ENCODE results near the gene ARHGAP10.
"Not testable (repeated sequence)": the region's sequence is repeated elsewhere in the genome, so short reads cannot be mapped to it uniquely, and the experiment has no call there.

Gene ARHGAP10

GRCh38 chr4:147793569-147794313 is 61.9 kb downstream of the ARHGAP10 start:
- no peak for DNase-seq (ENCODE audit: low read depth)

GRCh38 chr4:147794314-147794680 is 62.4 kb downstream of the ARHGAP10 start:
- DNase-seq (ENCODE audit: low read depth): no peak

DNA sequence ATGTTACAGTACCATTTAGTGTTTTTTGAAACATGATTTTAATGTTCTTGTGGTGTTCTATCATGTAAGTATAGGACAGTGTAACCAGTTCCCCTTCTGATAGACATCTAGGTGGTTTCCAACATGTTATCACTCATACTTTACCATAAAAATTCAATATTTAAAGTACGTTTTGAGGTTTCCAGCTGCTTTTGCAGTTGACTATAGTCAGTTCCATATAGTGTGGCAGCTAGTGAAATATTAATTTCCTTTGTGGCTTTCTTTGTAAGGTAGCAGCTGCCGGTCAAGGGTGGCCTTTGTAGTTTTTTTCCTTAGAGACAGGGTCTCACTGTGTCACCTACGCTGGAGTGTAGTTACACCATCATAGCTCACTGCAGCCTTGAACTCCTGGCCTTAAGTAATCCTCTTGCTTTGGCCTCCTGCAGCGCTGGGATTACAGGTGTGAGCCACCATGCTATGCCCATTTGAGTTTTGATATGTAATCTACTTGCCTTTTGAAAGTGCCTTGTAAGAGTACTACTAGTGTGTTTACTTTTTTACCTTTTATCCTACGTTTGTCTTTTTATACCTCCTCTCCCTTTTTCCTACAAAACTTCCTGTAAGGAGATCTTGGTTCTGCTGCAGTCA is 63.0 kb downstream of the ARHGAP10 start:
- DNase-seq (ENCODE audit: low read depth): no peak

GRCh38 chr4:147799057-147799456 is 67.2 kb downstream of the ARHGAP10 start:
- DNase-seq (ENCODE audit: low read depth): not testable (repeated sequence)

- DNase-seq (ENCODE audit: low read depth): peak; percentile 59
Observed at GRCh38 chr4:147799986-147800555, 68.2 kb downstream of the ARHGAP10 start.

GRCh38 chr4:147801820-147802219 is 69.9 kb downstream of the ARHGAP10 start:
- no peak for DNase-seq (ENCODE audit: low read depth)

- no peak for DNase-seq (ENCODE audit: low read depth)
Observed at GRCh38 chr4:147802346-147802745, 70.5 kb downstream of the ARHGAP10 start.

DNA sequence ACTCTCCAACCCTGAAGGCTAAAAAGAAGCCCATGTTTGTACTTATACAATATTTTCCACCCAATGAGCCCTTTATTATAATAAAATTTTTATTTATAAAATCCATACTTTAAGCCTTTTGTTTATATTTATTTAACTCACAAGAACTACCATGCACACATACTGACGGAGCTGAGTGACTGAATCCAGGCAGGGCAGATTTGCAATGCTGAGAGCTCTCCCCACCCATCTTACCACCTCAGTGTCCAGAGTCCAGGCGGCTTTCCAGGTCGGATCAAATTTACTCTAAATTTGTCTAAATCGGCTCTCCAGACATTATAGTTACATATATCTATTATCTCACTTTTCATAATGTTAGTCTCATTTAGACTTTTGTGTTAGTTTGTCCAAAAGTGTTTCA is 74.1 kb downstream of the ARHGAP10 start:
- no peak for DNase-seq (ENCODE audit: low read depth)

- DNase-seq (ENCODE audit: low read depth): no peak
Observed at GRCh38 chr4:147808447-147808846, 76.6 kb downstream of the ARHGAP10 start.

DNA sequence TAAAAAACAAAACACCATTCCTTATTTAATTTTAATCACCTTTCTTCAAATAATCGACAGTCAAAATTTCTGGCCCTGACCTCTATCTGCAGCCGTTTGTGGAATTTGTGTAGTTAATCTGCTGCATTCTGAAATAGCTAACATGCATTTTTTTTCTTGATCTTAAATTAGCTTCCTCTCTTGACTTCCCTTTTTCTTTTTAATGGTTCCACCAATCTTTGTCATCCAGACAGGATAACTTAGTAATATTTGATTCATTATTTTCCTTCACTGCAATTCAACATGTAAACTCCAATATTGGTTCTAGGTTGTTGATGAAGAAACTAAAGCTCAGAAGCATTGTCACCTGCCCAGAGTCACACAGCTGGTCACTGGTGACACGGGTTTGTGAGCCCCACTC is 77.3 kb downstream of the ARHGAP10 start:
- DNase-seq (ENCODE audit: low read depth): no peak

- DNase-seq (ENCODE audit: low read depth): no peak
Observed at GRCh38 chr4:147811878-147812277, 80.0 kb downstream of the ARHGAP10 start.

DNA sequence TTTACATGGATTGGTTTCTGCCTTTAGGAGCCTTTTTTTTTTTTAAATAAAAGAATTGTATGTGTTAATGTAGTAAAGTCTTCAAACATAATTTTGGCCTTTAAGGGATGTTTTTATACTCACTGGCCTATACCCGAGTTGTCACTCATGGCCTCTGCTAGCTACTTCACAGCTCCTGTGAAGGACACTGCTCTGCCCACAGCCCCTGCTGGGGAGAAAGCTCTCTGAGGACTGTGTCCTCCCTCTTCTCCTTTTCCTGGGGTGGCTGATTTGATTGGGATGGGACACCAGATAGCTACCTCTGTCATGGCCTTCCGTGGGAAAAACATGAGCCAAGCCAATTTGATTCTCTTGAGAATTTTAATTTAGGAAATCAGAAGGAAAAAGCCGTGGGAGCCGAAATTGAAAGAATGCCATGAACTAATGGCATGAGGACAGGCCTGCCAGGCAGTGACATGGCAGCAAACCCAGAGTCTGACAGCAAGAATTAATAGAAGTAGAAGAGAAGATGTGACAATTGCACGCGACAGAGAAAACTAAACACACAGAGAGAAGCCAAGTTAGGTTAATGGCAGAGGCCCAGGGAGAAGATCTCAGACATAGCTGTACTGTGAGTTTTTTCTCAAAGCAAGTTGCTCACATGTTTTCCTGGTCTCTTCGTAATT is 81.4 kb downstream of the ARHGAP10 start:
- no peak for DNase-seq (ENCODE audit: low read depth)

GRCh38 chr4:147813973-147814372 is 82.1 kb downstream of the ARHGAP10 start:
- no peak for DNase-seq (ENCODE audit: low read depth)

DNA sequence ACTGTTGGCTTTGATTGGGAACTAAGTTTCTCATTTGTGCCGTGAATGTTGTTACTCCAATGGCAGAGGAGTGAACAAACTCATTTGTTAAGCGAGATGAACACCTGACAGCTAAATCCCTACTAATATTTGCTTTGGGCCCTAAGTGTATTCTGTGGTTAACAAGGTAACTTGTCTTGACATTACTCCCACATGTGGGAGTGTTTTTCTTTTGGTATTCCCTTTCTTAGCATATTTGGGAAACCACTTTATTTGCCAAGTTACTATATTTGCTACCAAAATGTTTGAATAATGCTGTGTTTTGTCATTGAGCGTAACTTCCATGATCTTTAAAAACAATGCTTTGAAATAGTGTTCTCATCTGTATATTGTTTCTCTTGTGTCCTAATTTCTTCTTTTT is 82.5 kb downstream of the ARHGAP10 start:
- DNase-seq (ENCODE audit: low read depth): no peak

DNA sequence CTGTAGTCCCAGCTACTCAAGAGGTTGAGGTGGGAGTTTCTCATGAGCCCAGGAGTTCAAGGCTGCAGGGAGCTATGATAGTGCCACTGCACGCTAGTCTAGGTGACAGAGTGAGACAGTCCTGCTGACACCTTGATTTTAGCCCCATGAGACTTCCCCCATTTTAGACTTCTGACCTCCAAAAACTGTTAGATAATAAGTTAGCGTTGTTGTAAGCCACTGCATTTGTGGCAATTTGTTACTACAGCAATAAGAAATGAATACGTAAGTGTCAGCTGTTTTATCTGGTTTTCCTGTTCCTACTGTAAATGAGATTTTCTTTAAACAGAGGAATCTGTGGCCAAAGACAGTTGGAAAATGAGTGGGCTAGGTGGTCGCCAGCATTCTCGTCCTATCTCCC is 83.9 kb downstream of the ARHGAP10 start:
- DNase-seq (ENCODE audit: low read depth): no peak

DNA sequence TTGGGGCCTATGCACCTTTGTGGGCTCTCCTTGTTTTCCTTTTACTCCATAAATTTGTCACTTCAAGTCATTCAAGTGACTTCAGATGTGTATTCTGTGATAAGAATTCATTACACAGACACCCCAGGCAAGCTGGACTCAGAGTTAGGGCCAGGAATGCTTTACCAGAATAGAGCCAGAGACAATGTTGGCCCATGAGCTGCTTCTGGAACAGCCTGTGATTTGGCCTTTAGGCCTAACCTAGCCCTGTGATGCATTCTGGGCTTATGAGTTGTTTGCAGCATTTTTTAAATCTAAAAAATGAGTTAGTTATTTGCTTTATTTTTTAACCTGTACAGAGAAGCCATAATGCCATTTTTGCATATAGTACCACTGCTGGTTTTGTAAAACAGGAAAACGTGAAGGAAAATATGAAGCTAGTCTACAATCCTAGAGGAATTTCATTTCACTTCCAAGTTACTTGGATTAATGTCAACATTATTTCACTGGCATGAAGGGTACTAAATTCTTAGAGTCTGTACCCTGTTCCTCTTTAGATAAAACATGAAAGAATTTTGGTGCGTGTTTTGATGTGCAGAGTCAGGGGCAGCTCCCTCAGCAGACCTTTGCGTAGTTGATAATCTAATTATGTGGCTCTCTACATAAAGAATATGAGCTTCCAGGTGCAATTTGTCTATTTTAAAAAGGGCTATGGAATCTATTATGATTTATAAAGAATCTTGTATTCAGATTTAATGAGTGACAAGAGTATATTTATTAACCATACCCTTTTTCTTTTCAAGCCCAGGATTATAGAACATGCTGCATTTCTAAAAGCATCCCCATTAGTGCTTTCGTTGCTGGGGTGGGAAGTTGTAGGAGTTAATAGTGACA is 84.7 kb downstream of the ARHGAP10 start:
- DNase-seq (ENCODE audit: low read depth): no peak

GRCh38 chr4:147820975-147821374 is 89.1 kb downstream of the ARHGAP10 start:
- DNase-seq (ENCODE audit: low read depth): no peak

- no peak for DNase-seq (ENCODE audit: low read depth)
Observed at GRCh38 chr4:147821555-147821954, 89.7 kb downstream of the ARHGAP10 start.

DNA sequence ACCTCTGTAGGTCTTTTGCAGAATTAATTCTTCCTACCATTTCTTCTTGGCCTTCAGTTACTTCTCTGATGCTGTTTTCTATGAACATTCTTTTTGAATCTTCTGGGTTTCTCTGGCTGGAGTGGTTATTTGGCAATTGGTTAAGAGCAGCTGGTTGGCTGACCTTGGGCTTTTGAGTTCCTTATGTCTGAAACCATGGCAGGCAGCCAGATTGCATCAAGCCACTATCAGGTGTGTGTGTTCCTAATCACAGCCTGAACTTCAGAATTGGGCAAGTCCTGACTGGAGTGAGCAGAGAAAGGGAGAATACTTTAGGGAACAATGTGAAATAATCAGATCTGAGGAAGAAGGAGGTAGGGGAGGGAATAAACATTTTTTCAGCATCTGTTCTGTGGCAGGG is 90.2 kb downstream of the ARHGAP10 start:
- no peak for DNase-seq (ENCODE audit: low read depth)

GRCh38 chr4:147823130-147823529 is 91.2 kb downstream of the ARHGAP10 start:
- DNase-seq (ENCODE audit: low read depth): no peak

- DNase-seq (ENCODE audit: low read depth): no peak
Observed at GRCh38 chr4:147824316-147824715, 92.4 kb downstream of the ARHGAP10 start.

GRCh38 chr4:147824884-147825283 is 93.0 kb downstream of the ARHGAP10 start:
- DNase-seq (ENCODE audit: low read depth): no peak
